NCI-H2029 treated with DMSO at 0.1 percent for 48 hours (cell line): Measurements from ENCODE around the gene SLC35G2.
A peak's percentile ranks its signal among the peaks of the same experiment; 100 is the strongest.
"Not testable (repeated sequence)": the region's sequence is repeated elsewhere in the genome, so short reads cannot be mapped to it uniquely, and the experiment has no call there.

ENCODE experiments used
- DNase-seq: peaks from one replicate; lab custom pipeline; 2025; lab: John Stamatoyannopoulos, UW

Gene SLC35G2

GRCh38 chr3:136835089-136835812 is 16.3 kb downstream of the SLC35G2 start:
- no peak for DNase-seq

GRCh38 chr3:136835813-136836510 is 17.0 kb downstream of the SLC35G2 start:
- DNase-seq: no peak

- DNase-seq: no peak
Measured at GRCh38 chr3:136836511-136837156, 17.7 kb downstream of the SLC35G2 start.

- DNase-seq: no peak
Measured at GRCh38 chr3:136838641-136839555, 20.0 kb downstream of the SLC35G2 start.

- DNase-seq: no peak
Measured at GRCh38 chr3:136839556-136839931, 20.6 kb downstream of the SLC35G2 start.

- DNase-seq: no peak
Measured at GRCh38 chr3:136840252-136840651, 21.3 kb downstream of the SLC35G2 start.

- no peak for DNase-seq
Measured at GRCh38 chr3:136842294-136842693, 23.4 kb downstream of the SLC35G2 start.

- no peak for DNase-seq
Measured at GRCh38 chr3:136844724-136845123, 25.8 kb downstream of the SLC35G2 start.

GRCh38 chr3:136852180-136852579 is 33.3 kb downstream of the SLC35G2 start:
- DNase-seq: no peak

- DNase-seq: no peak
Measured at GRCh38 chr3:136856665-136857064, 37.7 kb downstream of the SLC35G2 start.

- DNase-seq: no peak
Measured at GRCh38 chr3:136858381-136858780, 39.5 kb downstream of the SLC35G2 start.

- no peak for DNase-seq
Measured at GRCh38 chr3:136860541-136860940, 41.6 kb downstream of the SLC35G2 start.

- peak; percentile 85 for DNase-seq
Measured at GRCh38 chr3:136861890-136862616, 43.1 kb downstream of the SLC35G2 start, which contains the start of gene NCK1. NCK1 (plus strand) TSS chr3:136862208; CDS start chr3:136928002, 65,794 bp downstream.

GRCh38 chr3:136862617-136863322 is 43.8 kb downstream of the SLC35G2 start:
- DNase-seq: peak; percentile 56

- DNase-seq: no peak
Measured at GRCh38 chr3:136869282-136869681, 50.4 kb downstream of the SLC35G2 start.

- DNase-seq: not testable (repeated sequence)
Measured at GRCh38 chr3:136872258-136872657, 53.3 kb downstream of the SLC35G2 start.

GRCh38 chr3:136879510-136879909 is 60.6 kb downstream of the SLC35G2 start:
- DNase-seq: not testable (repeated sequence)

- no peak for DNase-seq
Measured at GRCh38 chr3:136882571-136882970, 63.6 kb downstream of the SLC35G2 start.

- DNase-seq: no peak
Measured at GRCh38 chr3:136883967-136884720, 65.2 kb downstream of the SLC35G2 start.
